GM12878 (cell line): ENCODE data around the gene CCDC117. TPM values are rescaled to one million over a fixed set of nuclear protein-coding genes. Genes with fewer than 3 reads are reported as not detected.

Experiments used
- ATAC-seq: fragments of 200-7000 bp; cut with Tn5 transposase; 3 replicates; pipeline ENCODE4 v1.9.1; 2020; ENCODE audit warnings: mild to moderate bottlenecking, moderate library complexity
- BruUV-seq: library from RNA; stranded (reverse); fragments of 400-500 nt; replicated peaks from 2 replicates; lab custom pipeline; 2021; lab: Mats Ljungman, UMichigan
- CTCF ChIA-PET: fragments of 300-600 bp; sonication (Branson Sonifier 250); formaldehyde crosslinking; extraction: SDS; loops from one replicate; lab custom pipeline; 2021; ENCODE audit warnings: inconsistent platforms; lab: Yijun Ruan, JAX
- POLR2A ChIA-PET: fragments of 350-600 bp; formaldehyde crosslinking; extraction: SDS; loops from one replicate; lab custom pipeline; 2021; ENCODE audit warnings: inconsistent platforms; lab: Charles Lee
- RAD21 ChIA-PET: fragments of 300-600 bp; sonication (Branson Sonifier 250); formaldehyde crosslinking; loops from one replicate; lab custom pipeline; 2023; ENCODE audit warnings: antibody characterized with exemption; ENCODE audit not compliant: unreplicated experiment; lab: Charles Lee
- SMC1A ChIA-PET: fragments of 300-600 bp; sonication (Branson Sonifier 250); formaldehyde crosslinking; loops from one replicate; lab custom pipeline; 2023; ENCODE audit not compliant: unreplicated experiment, uncharacterized antibody; lab: Charles Lee
- DNase-seq: peaks from one replicate; pipeline ENCODE4 v3.0.0-alpha.2; 2011; ENCODE audit warnings: low read depth, low spot score
- FAIRE-seq: peaks from 3 replicates; lab custom pipeline; 2011; peaks lifted over from hg19 to GRCh38; lab: Jason Lieb, UNC
- H2AFZ ChIP-seq: 2 replicates; pipeline ENCODE4 v1.6.0; 2011; ENCODE audit warnings: low read depth, low read length, control low read depth; ENCODE audit not compliant: control insufficient read depth
- H3K27ac ChIP-seq: 2 replicates; pipeline ENCODE4 v1.5.1; 2011; ENCODE audit warnings: control low read depth; ENCODE audit not compliant: control insufficient read depth, insufficient read depth
- H3K27me3 ChIP-seq, 2 experiments: replicated peaks in 1 of 2; 2 replicates each; pipeline versions ENCODE4 v1.6.0 to v1.6.1; 2011; ENCODE audit warnings: low read length in 1 of 2; ENCODE audit not compliant: control insufficient read depth in 2 of 2, insufficient read depth in 2 of 2
- H3K36me3 ChIP-seq, 2 experiments: 2 replicates each; pipeline ENCODE4 v1.5.1; 2011; ENCODE audit warnings: low read length in 1 of 2; ENCODE audit not compliant: control insufficient read depth in 2 of 2, insufficient read depth in 2 of 2
- H3K4me1 ChIP-seq: 2 replicates; pipeline ENCODE4 v1.6.1; 2011; ENCODE audit warnings: mild to moderate bottlenecking, low read length, moderate library complexity, mixed read lengths; ENCODE audit not compliant: control insufficient read depth, insufficient read depth
- H3K4me2 ChIP-seq: 2 replicates; pipeline ENCODE4 v1.6.0; 2011; ENCODE audit warnings: control low read depth; ENCODE audit not compliant: control insufficient read depth, insufficient read depth
- H3K4me3 ChIP-seq: fragments of 200-600 bp; sonication (generic); 2 replicates; pipeline ENCODE4 v1.5.1; 2016
- H3K79me2 ChIP-seq: 2 replicates; pipeline ENCODE4 v1.6.0; 2011; ENCODE audit warnings: low read length; ENCODE audit not compliant: control insufficient read depth, insufficient read depth
- H3K9ac ChIP-seq: 2 replicates; pipeline ENCODE4 v1.8.0; 2011; ENCODE audit warnings: low read length, control low read depth, mixed read lengths; ENCODE audit not compliant: control insufficient read depth, insufficient read depth
- H3K9me3 ChIP-seq: replicated peaks from 3 replicates; pipeline ENCODE4 v1.5.1; 2011; ENCODE audit warnings: mild to moderate bottlenecking, low read length; ENCODE audit not compliant: control insufficient read depth, insufficient read depth
- H4K20me1 ChIP-seq: 2 replicates; pipeline ENCODE4 v1.6.0; 2011; ENCODE audit not compliant: control insufficient read depth, insufficient read depth
- BMI1 ChIP-seq: fragments of 450-650 bp; IDR thresholded peaks from 2 replicates; pipeline ENCODE4 v1.6.1; 2016; ENCODE audit warnings: mild to moderate bottlenecking, moderate library complexity, borderline replicate concordance
- CEBPZ ChIP-seq: fragments of 150-350 bp; IDR thresholded peaks from 2 replicates; pipeline ENCODE4 v1.6.1; 2016; ENCODE audit warnings: low read depth, low read length
- CREM ChIP-seq: IDR thresholded peaks from 2 replicates; pipeline ENCODE4 v1.6.1; 2014; ENCODE audit warnings: antibody characterized with exemption, low read depth
- E2F4 ChIP-seq: IDR thresholded peaks from 2 replicates; pipeline ENCODE4 v1.6.1; 2012; ENCODE audit warnings: low read depth, low read length, improper control_type of control experiment
- EED ChIP-seq: sonication (generic); IDR thresholded peaks from 2 replicates; pipeline ENCODE4 v1.6.1; 2016; ENCODE audit warnings: antibody characterized with exemption, low read depth
- EZH2 ChIP-seq: IDR thresholded peaks from 2 replicates; pipeline ENCODE4 v1.6.1; 2012; ENCODE audit warnings: low read depth, mild to moderate bottlenecking, control low read depth, inconsistent platforms, low read length, borderline replicate concordance; ENCODE audit not compliant: control insufficient read depth
- FOXK2 ChIP-seq: fragments of 450-650 bp; IDR thresholded peaks from 2 replicates; pipeline ENCODE4 v1.6.1; 2017; ENCODE audit warnings: mild to moderate bottlenecking, moderate library complexity
- HDAC6 ChIP-seq: fragments of 200-600 bp; sonication (generic); IDR thresholded peaks from one replicate; pipeline ENCODE4 v1.8.0; 2017; ENCODE audit warnings: antibody characterized with exemption; ENCODE audit not compliant: unreplicated experiment
- IKZF2 ChIP-seq, 2 experiments: fragments of 450-650 bp; IDR thresholded peaks; 2 replicates each; pipeline ENCODE4 v1.6.1; 2017; ENCODE audit warnings: mild to moderate bottlenecking in 2 of 2, moderate library complexity in 2 of 2
- IRF4 ChIP-seq: IDR thresholded peaks from 2 replicates; pipeline ENCODE4 v1.6.1; 2011; ENCODE audit warnings: low read depth, low read length
- KDM1A ChIP-seq: fragments of 200-600 bp; sonication (generic); IDR thresholded peaks from 2 replicates; pipeline ENCODE4 v1.6.1; 2016; ENCODE audit warnings: borderline replicate concordance
- NFYB ChIP-seq: IDR thresholded peaks from 2 replicates; pipeline ENCODE4 v1.6.1; 2011; ENCODE audit warnings: low read depth, mild to moderate bottlenecking, low read length, improper control_type of control experiment, moderate library complexity; ENCODE audit not compliant: insufficient read depth
- NR2C2 ChIP-seq: IDR thresholded peaks from 2 replicates; pipeline ENCODE4 v1.6.1; 2011; ENCODE audit warnings: borderline replicate concordance, low read depth; ENCODE audit not compliant: control insufficient read depth, insufficient read length
- PAX5 ChIP-seq: IDR thresholded peaks from 2 replicates; pipeline ENCODE4 v1.6.1; 2011; ENCODE audit warnings: low read depth, low read length, borderline replicate concordance
- RCOR1 ChIP-seq: conservative IDR thresholded peaks from 2 replicates; pipeline ENCODE4 v1.6.1; 2012; ENCODE audit warnings: low read depth, low read length, improper control_type of control experiment
- RELA ChIP-seq: fragments of 450-650 bp; IDR thresholded peaks from 2 replicates; pipeline ENCODE4 v1.8.0; 2014; ENCODE audit warnings: borderline replicate concordance; ENCODE audit not compliant: partially characterized antibody
- SREBF1 ChIP-seq: IDR thresholded peaks from 2 replicates; pipeline ENCODE4 v1.6.1; 2012; ENCODE audit warnings: mild to moderate bottlenecking, low read length
- ZNF274 ChIP-seq: IDR thresholded peaks from one replicate; pipeline ENCODE4 v1.8.0; 2011; ENCODE audit not compliant: insufficient read length, insufficient read depth
- WGBS: methylation state at CpG from one replicate; pipeline ENCODE4 v1.1.6; 2016; ENCODE audit warnings: low lambda C conversion rate; ENCODE audit not compliant: insufficient replicate concordance, insufficient coverage; ENCODE audit errors: missing lambda C conversion rate; 5-methylcytosine and 5-hydroxymethylcytosine counted together
- in situ Hi-C: fragments of 300-500 bp; cut with MboI; formaldehyde crosslinking; loops from 9 replicates; pipeline ENCODE4 v1.14.3; 2018; ENCODE audit warnings: mixed read lengths
- intact Hi-C: fragments of 100-400 bp; cut with micrococcal nuclease; formaldehyde crosslinking; loops from one replicate; pipeline ENCODE4 v1.14.2; 2022; ENCODE audit not compliant: unreplicated experiment
- polyA plus RNA-seq, 11 experiments: library from polyadenylated mRNA; depleted of rRNA in 4 of 11; unstranded in 6 of 11; stranded (reverse) in 5 of 11; fragments of >200 nt; fragmentation: Nextera tagmentation in 4 of 11; fragmentation: Illumina TruSeq in 1 of 11; extraction: Ambion mirVana in 4 of 11; extraction: Trizol in 1 of 11; gene quantifications; 1 replicate in 1 of 11; 2 replicates in 10 of 11; pipeline versions ENCODE4 v1.2.1 to v1.2.3, GENCODE V29; 2011 to 2016; ENCODE audit warnings: inconsistent platforms in 2 of 11, missing spikeins in 2 of 11, low read depth in 1 of 11
- total RNA-seq, 4 experiments: library from RNA; depleted of rRNA in 3 of 4; stranded (reverse); fragments of >200 nt in 3 of 4; fragmentation: Illumina TruSeq in 1 of 4; extraction: Trizol in 1 of 4; gene quantifications; 2 replicates each; pipeline versions ENCODE4 v1.2.1 to v1.2.3, GENCODE V29; 2013 to 2021

Gene CCDC117
- total and polyA plus RNA-seq, 10 of the 15 experiments (the other 5 are each of a cell fraction or from before 2014, with no cell fraction given), result 6.3 to 32.2 (median 20.6) TPM

DNA sequence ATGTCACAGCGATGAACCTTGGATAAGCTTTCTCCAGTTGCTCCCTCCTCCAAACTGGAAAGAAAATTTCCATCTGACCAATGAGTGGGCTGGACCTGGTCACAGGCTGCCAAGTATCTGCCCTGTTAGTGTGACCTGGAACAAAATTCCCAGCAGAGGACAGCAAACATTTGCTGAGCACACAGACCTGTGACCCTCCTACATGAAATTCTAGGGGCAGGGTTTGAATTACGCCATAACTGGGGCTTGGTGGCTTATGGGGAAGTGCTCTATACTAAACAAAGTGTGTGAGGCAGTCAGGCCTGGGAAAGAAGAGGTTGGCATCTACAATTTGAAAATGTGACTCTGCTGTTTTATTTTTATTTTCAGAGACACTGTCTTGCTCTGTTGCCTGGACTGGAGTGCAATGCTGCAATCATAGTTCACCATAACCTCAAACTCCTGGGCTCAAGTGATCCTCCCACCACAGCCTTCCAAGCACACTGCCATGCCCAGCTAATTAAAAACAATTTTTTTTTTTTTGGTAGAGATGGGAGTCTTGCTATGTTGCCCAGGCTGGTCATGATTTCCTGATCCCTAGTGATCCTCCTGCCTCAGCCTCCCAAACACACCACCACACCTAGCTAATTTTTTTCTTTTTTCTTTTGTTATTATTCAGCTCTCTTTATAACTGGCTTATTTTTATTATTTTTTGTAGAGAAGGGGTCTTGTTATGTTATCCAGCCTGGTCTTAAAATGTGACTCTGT is 41.5 kb downstream of the CCDC117 start:
- peaks cover 1% of the 10 kb centered on the region; the same call in 1 of the 2 replicates for H3K79me2 ChIP-seq
- ChIA-PET CTCF (interaction anchor here (1.0 to 3.3 kb wide), 6 partner anchors 8 to 213 kb away, joined by 3 to 16 read pairs (median 4); no protein-coding TSS in a partner anchor), RAD21 (interaction anchor here (2.2 kb wide), 1 partner anchor 226 kb away, joined by 6 read pairs; no protein-coding TSS in a partner anchor), POLR2A (interaction anchor here (1.3 to 6.7 kb wide), 3 partner anchors 13 to 18 kb away, joined by 4 to 78 read pairs (median 5); partner anchors contain the start of gene XBP1), SMC1A (interaction anchor here (0.7 to 5.3 kb wide), 8 partner anchors 11 to 214 kb away, joined by 3 to 49 read pairs (median 14); partner anchors contain the start of gene XBP1)
- H3K9ac ChIP-seq, result no peak overlapping the region
- no peaks in the 10 kb centered on the region for H4K20me1 ChIP-seq
- ATAC-seq (no peak), FAIRE-seq (no peak), DNase-seq (no peak)
- H3K9me3 ChIP-seq, result no peaks in the 10 kb centered on the region
- H3K36me3 ChIP-seq, result no peaks in the 10 kb centered on the region
- H3K4me3 ChIP-seq, result no peak overlapping the region
- H3K27ac ChIP-seq, result no peak overlapping the region
- H3K27me3 ChIP-seq, result no peaks in the 10 kb centered on the region
- H3K4me2 ChIP-seq, result no peak overlapping the region
- no peak overlapping the region for H2AFZ ChIP-seq
- intact Hi-C loops, result no loop called here
- H3K4me1 ChIP-seq, result peaks cover 41% of the 10 kb centered on the region
- in situ Hi-C loops, result no loop called here
- 96% methylated on average over 2 of the region's 2 CpGs for WGBS
- BruUV-seq, result no TSS peak
- TF ChIP-seq E2F4, result no peak
- TF ChIP-seq FOXK2, result no peak
- no peak for TF ChIP-seq RELA
- TF ChIP-seq IRF4, result no peak
- TF ChIP-seq EZH2, result no peak
- TF ChIP-seq NFYB, result no peak
- no peak for TF ChIP-seq EED
- TF ChIP-seq CREM, result no peak
- no peak for TF ChIP-seq NR2C2
- no peak for TF ChIP-seq RCOR1
- TF ChIP-seq KDM1A, result no peak
- TF ChIP-seq HDAC6, result no peak
- TF ChIP-seq PAX5, result no peak
- no peak for TF ChIP-seq SREBF1
- no peak for TF ChIP-seq ZNF274
- no peak for TF ChIP-seq IKZF2 (IDR thresholded peaks at IDR 0.05)
- no peak for TF ChIP-seq CEBPZ
- no peak for TF ChIP-seq BMI1
